GM12878 (cell line): Measurements from ENCODE around the gene SCN7A. TPM values are rescaled to one million over a fixed set of nuclear protein-coding genes. Genes with fewer than 3 reads are reported as not detected.

ENCODE experiments used
- ATAC-seq: fragments of 200-7000 bp; cut with Tn5 transposase; 3 replicates; pipeline ENCODE4 v1.9.1; 2020; ENCODE audit warnings: mild to moderate bottlenecking, moderate library complexity
- BruUV-seq: library from RNA; stranded (reverse); fragments of 400-500 nt; replicated peaks from 2 replicates; lab custom pipeline; 2021; lab: Mats Ljungman, UMichigan
- CTCF ChIA-PET: fragments of 300-600 bp; sonication (Branson Sonifier 250); formaldehyde crosslinking; extraction: SDS; loops from one replicate; lab custom pipeline; 2021; ENCODE audit warnings: inconsistent platforms; lab: Yijun Ruan, JAX
- POLR2A ChIA-PET: fragments of 350-600 bp; formaldehyde crosslinking; extraction: SDS; loops from one replicate; lab custom pipeline; 2021; ENCODE audit warnings: inconsistent platforms; lab: Charles Lee
- RAD21 ChIA-PET: fragments of 300-600 bp; sonication (Branson Sonifier 250); formaldehyde crosslinking; loops from one replicate; lab custom pipeline; 2023; ENCODE audit warnings: antibody characterized with exemption; ENCODE audit not compliant: unreplicated experiment; lab: Charles Lee
- SMC1A ChIA-PET: fragments of 300-600 bp; sonication (Branson Sonifier 250); formaldehyde crosslinking; loops from one replicate; lab custom pipeline; 2023; ENCODE audit not compliant: unreplicated experiment, uncharacterized antibody; lab: Charles Lee
- DNase-seq: peaks from one replicate; pipeline ENCODE4 v3.0.0-alpha.2; 2011; ENCODE audit warnings: low read depth, low spot score
- FAIRE-seq: peaks from 3 replicates; lab custom pipeline; 2011; peaks lifted over from hg19 to GRCh38; lab: Jason Lieb, UNC
- H2AFZ ChIP-seq: 2 replicates; pipeline ENCODE4 v1.6.0; 2011; ENCODE audit warnings: low read depth, low read length, control low read depth; ENCODE audit not compliant: control insufficient read depth
- H3K27ac ChIP-seq: 2 replicates; pipeline ENCODE4 v1.5.1; 2011; ENCODE audit warnings: control low read depth; ENCODE audit not compliant: control insufficient read depth, insufficient read depth
- H3K27me3 ChIP-seq, 2 experiments: replicated peaks in 1 of 2; 2 replicates each; pipeline versions ENCODE4 v1.6.0 to v1.6.1; 2011; ENCODE audit warnings: low read length in 1 of 2; ENCODE audit not compliant: control insufficient read depth in 2 of 2, insufficient read depth in 2 of 2
- H3K36me3 ChIP-seq, 2 experiments: 2 replicates each; pipeline ENCODE4 v1.5.1; 2011; ENCODE audit warnings: low read length in 1 of 2; ENCODE audit not compliant: control insufficient read depth in 2 of 2, insufficient read depth in 2 of 2
- H3K4me1 ChIP-seq: 2 replicates; pipeline ENCODE4 v1.6.1; 2011; ENCODE audit warnings: mild to moderate bottlenecking, low read length, moderate library complexity, mixed read lengths; ENCODE audit not compliant: control insufficient read depth, insufficient read depth
- H3K4me2 ChIP-seq: 2 replicates; pipeline ENCODE4 v1.6.0; 2011; ENCODE audit warnings: control low read depth; ENCODE audit not compliant: control insufficient read depth, insufficient read depth
- H3K4me3 ChIP-seq: fragments of 200-600 bp; sonication (generic); 2 replicates; pipeline ENCODE4 v1.5.1; 2016
- H3K79me2 ChIP-seq: 2 replicates; pipeline ENCODE4 v1.6.0; 2011; ENCODE audit warnings: low read length; ENCODE audit not compliant: control insufficient read depth, insufficient read depth
- H3K9ac ChIP-seq: 2 replicates; pipeline ENCODE4 v1.8.0; 2011; ENCODE audit warnings: low read length, control low read depth, mixed read lengths; ENCODE audit not compliant: control insufficient read depth, insufficient read depth
- H3K9me3 ChIP-seq: replicated peaks from 3 replicates; pipeline ENCODE4 v1.5.1; 2011; ENCODE audit warnings: mild to moderate bottlenecking, low read length; ENCODE audit not compliant: control insufficient read depth, insufficient read depth
- H4K20me1 ChIP-seq: 2 replicates; pipeline ENCODE4 v1.6.0; 2011; ENCODE audit not compliant: control insufficient read depth, insufficient read depth
- CHD1 ChIP-seq: IDR thresholded peaks from 2 replicates; pipeline ENCODE4 v1.6.1; 2012; ENCODE audit warnings: low read depth, low read length, improper control_type of control experiment
- KAT2A ChIP-seq: conservative IDR thresholded peaks from 2 replicates; pipeline ENCODE4 v1.6.1; 2011; ENCODE audit warnings: low read depth, low read length; ENCODE audit not compliant: control insufficient read depth
- KDM1A ChIP-seq: fragments of 200-600 bp; sonication (generic); IDR thresholded peaks from 2 replicates; pipeline ENCODE4 v1.6.1; 2016; ENCODE audit warnings: borderline replicate concordance
- NFYB ChIP-seq: IDR thresholded peaks from 2 replicates; pipeline ENCODE4 v1.6.1; 2011; ENCODE audit warnings: low read depth, mild to moderate bottlenecking, low read length, improper control_type of control experiment, moderate library complexity; ENCODE audit not compliant: insufficient read depth
- PAX5 ChIP-seq: IDR thresholded peaks from 2 replicates; pipeline ENCODE4 v1.6.1; 2011; ENCODE audit warnings: low read depth, low read length, borderline replicate concordance
- SIX5 ChIP-seq: IDR thresholded peaks from 2 replicates; pipeline ENCODE4 v1.6.1; 2011; ENCODE audit warnings: mild to moderate bottlenecking, low read depth, low read length, moderate library complexity; ENCODE audit not compliant: severe bottlenecking
- STAT3 ChIP-seq: IDR thresholded peaks from 2 replicates; pipeline ENCODE4 v1.6.1; 2011; ENCODE audit warnings: low read depth, low read length, improper control_type of control experiment
- ZBTB11 ChIP-seq: fragments of 450-650 bp; formaldehyde crosslinking; IDR thresholded peaks from 2 replicates; pipeline ENCODE4 v1.5.0; 2022; ENCODE audit warnings: mild to moderate bottlenecking, missing genetic modification characterization
- ZNF622 ChIP-seq: fragments of 450-650 bp; IDR thresholded peaks from 2 replicates; pipeline ENCODE4 v1.6.1; 2017; ENCODE audit warnings: mild to moderate bottlenecking, inconsistent platforms
- WGBS: methylation state at CpG from one replicate; pipeline ENCODE4 v1.1.6; 2016; ENCODE audit warnings: low lambda C conversion rate; ENCODE audit not compliant: insufficient replicate concordance, insufficient coverage; ENCODE audit errors: missing lambda C conversion rate; 5-methylcytosine and 5-hydroxymethylcytosine counted together
- in situ Hi-C: fragments of 300-500 bp; cut with MboI; formaldehyde crosslinking; loops from 9 replicates; pipeline ENCODE4 v1.14.3; 2018; ENCODE audit warnings: mixed read lengths
- intact Hi-C: fragments of 100-400 bp; cut with micrococcal nuclease; formaldehyde crosslinking; loops from one replicate; pipeline ENCODE4 v1.14.2; 2022; ENCODE audit not compliant: unreplicated experiment
- polyA plus RNA-seq, 11 experiments: library from polyadenylated mRNA; depleted of rRNA in 4 of 11; unstranded in 6 of 11; stranded (reverse) in 5 of 11; fragments of >200 nt; fragmentation: Nextera tagmentation in 4 of 11; fragmentation: Illumina TruSeq in 1 of 11; extraction: Ambion mirVana in 4 of 11; extraction: Trizol in 1 of 11; gene quantifications; 1 replicate in 1 of 11; 2 replicates in 10 of 11; pipeline versions ENCODE4 v1.2.1 to v1.2.3, GENCODE V29; 2011 to 2016; ENCODE audit warnings: inconsistent platforms in 2 of 11, missing spikeins in 2 of 11, low read depth in 1 of 11
- total RNA-seq, 4 experiments: library from RNA; depleted of rRNA in 3 of 4; stranded (reverse); fragments of >200 nt in 3 of 4; fragmentation: Illumina TruSeq in 1 of 4; extraction: Trizol in 1 of 4; gene quantifications; 2 replicates each; pipeline versions ENCODE4 v1.2.1 to v1.2.3, GENCODE V29; 2013 to 2021

SCN7A gene
- total and polyA plus RNA-seq, 10 of the 15 experiments (the other 5 are each of a cell fraction or from before 2014, with no cell fraction given): 0.05 TPM; not detected in 9

DNA sequence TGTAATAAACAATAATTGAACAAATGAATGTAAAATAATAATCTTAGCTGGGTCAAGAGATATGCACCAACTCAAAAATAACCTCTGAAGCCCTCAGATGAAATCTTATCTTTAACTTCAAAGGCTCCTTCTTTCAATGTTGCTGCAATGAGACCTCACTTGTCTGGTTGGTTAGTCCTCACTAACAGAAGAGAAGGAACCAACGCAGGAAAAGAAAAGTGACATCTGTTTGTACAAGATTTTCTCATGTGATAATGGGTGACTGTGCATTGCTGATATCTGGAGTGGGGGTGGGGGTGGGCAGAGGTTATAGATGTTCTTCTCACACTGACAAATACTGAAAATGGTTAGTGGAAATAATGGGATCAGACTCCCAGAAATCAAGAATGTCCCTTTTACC, 2.6 kb downstream of the SCN7A start:
- POLR2A ChIA-PET: no interaction called here
- TF ChIP-seq SIX5: no peak
- no peak for TF ChIP-seq KAT2A
- no peak for TF ChIP-seq KDM1A
- TF ChIP-seq NFYB: no peak
- no peak for TF ChIP-seq ZBTB11 (CRISPR knock-in tag)
- no peak for TF ChIP-seq CHD1
- TF ChIP-seq PAX5: no peak
- TF ChIP-seq ZNF622: no peak
- TF ChIP-seq STAT3: no peak
- no peak for FAIRE-seq

More for the DNA sequence above, 2.6 kb downstream of the SCN7A start:
- Histone ChIP-seq H3K27me3 (no peaks in the 10 kb centered on the region), H3K9ac (no peak overlapping the region), H4K20me1 (no peaks in the 10 kb centered on the region), H3K36me3 (no peaks in the 10 kb centered on the region), H3K4me1 (no peaks in the 10 kb centered on the region), H2AFZ (no peak overlapping the region), H3K4me2 (no peak overlapping the region), H3K79me2 (no peaks in the 10 kb centered on the region), H3K9me3 (no peaks in the 10 kb centered on the region), H3K27ac (no peak overlapping the region), H3K4me3 (no peak overlapping the region)
- WGBS: 36% methylated on average over 1 of the region's 1 CpG
- ChIA-PET RAD21 (no interaction called here), CTCF (no interaction called here), SMC1A (interaction anchor here (1.0 kb wide), 1 partner anchor 12 kb away, joined by 3 read pairs; no protein-coding TSS in a partner anchor)
- no peak for ATAC-seq
- intact Hi-C loops: no loop called here
- in situ Hi-C loops: no loop called here
- no peak for DNase-seq
- no TSS peak for BruUV-seq
